Hippocampal formation (tissue), 2 donors: ENCODE measurements around the gene SLC6A8.
"Not testable (repeated sequence)": the region's sequence is repeated elsewhere in the genome, so short reads cannot be mapped to it uniquely, and the experiment has no call there.

Experiments used
- DNase-seq, 2 donors: peaks; one replicate each; lab custom pipeline; 2025; lab: John Stamatoyannopoulos, UW

The SLC6A8 gene

DNA sequence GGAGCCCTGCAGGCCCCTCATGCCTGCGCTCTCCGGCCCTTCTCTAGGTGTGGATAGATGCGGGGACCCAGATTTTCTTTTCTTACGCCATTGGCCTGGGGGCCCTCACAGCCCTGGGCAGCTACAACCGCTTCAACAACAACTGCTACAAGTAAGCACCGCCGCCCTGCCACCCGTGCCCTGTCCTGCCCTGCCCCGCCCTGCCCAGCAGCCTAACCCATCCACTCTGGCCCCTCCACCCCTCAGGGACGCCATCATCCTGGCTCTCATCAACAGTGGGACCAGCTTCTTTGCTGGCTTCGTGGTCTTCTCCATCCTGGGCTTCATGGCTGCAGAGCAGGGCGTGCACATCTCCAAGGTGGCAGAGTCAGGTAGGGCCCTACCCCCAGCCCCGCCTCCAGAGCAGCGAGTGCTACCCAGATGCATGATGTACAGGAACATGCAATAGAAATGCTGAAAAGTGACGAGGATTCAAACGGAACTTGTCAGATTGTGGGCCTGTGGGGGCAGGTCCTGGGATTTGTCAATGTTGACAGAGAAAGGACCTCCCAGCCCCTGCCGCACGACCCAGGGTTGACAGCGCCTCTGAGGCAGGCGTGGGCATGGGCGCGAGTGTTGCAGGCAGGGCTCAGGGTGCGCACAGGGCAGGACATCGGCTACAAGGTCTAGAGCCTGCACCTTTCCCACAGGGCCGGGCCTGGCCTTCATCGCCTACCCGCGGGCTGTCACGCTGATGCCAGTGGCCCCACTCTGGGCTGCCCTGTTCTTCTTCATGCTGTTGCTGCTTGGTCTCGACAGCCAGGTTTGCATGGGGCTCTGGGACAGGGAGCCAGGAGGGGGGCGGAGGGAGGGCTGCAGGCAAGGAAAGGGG, 5.7 kb downstream of the SLC6A8 start:
- DNase-seq, result no peak

GRCh38 chrX:153694256-153694655, 6.5 kb downstream of the SLC6A8 start:
- DNase-seq, result not testable (repeated sequence)

DNA sequence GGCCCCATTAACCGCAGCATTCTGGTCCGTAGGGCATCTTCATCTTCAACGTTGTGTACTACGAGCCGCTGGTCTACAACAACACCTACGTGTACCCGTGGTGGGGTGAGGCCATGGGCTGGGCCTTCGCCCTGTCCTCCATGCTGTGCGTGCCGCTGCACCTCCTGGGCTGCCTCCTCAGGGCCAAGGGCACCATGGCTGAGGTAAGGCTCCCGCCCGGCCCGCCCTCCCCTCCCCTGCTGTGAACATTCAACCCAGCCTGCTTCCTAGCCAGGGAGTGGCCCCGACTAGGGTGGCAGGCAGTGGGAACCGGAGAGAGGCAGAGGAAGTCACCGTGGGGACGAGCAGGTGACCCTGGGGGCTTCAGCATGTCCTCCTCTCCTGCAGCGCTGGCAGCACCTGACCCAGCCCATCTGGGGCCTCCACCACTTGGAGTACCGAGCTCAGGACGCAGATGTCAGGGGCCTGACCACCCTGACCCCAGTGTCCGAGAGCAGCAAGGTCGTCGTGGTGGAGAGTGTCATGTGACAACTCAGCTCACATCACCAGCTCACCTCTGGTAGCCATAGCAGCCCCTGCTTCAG, 7.1 kb downstream of the SLC6A8 start:
- DNase-seq, result no peak

GRCh38 chrX:153696100-153696499, 8.4 kb downstream of the SLC6A8 start:
- no peak for DNase-seq

- DNase-seq, result not testable (repeated sequence)
Measured at GRCh38 chrX:153696538-153696937, 8.8 kb downstream of the SLC6A8 start.

- DNase-seq, result not testable (repeated sequence)
Measured at GRCh38 chrX:153696986-153697722, 9.4 kb downstream of the SLC6A8 start.

DNA sequence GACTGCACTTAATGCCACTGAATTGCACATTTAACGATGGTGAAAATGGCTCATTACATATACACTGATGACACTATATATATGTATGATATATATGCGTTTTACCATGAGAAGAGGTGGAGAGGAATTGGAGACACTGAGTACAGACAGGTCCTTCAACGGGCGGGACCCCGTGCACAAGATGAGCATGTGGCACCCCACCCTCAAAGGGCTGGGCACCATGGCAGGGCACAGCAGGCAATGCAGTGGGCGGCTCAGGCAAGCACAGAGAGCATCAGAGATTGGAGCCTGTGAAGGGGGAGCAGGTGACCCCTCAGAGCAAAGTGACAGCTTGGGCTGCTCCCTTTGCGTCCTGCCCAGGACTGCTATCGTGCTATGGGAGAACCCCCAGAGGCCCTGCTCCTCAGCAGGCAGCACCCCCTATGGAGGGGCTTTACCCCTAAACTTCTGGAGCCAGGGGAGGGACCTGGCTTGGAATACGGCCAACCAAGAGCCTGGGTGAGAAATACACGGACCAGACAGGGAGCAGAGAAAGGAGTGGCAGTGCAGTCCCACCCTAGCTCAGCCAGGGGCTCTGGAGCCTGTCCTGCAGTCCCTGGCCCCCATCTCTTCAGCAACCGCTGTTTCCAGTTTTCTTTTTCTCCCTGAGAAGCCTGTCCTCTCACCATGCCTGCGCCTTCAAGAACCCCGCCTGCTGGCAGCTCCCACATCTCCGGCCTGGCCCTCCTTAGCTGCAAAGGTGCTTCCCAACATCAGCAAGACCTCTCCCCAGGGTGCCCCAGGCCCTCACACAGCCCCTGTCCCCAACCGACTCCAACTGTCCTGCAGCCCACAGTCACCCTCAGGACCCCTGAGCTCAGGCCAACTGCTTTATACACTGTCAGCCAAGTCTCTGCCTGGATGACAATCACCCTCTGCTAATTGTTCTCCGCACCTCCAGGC, 10.5 kb downstream of the SLC6A8 start:
- no peak for DNase-seq

GRCh38 chrX:153699210-153699783, 11.6 kb downstream of the SLC6A8 start:
- DNase-seq, result not testable (repeated sequence)

DNA sequence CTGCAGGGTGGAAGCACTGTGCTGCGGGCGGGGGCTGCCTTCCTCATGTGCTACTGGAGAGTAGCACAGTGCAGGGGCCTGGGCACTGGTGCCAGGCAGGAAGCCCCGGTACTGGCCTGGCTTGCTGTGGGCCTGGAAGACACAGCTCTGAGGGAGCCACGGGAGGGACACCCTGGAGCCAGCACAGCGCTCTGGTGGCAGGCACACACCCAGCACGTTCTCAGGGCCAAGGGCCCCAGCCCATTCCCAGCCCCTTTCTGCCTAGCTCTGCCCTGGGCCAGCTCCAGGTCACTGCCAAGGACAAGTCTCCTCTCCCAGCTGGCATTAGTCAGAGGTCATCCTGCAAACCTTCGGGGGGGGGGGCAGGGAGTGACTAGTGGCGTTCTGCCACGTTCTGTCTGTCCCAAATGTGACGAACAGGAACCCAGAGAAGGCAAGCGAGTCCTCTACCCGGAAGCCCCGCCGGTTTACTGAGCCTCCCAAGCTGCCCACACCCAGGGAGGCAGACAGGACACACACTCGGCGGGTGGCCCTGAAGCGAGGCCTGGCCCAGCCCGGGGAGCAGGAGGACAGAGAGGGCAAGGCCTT, 12.2 kb downstream of the SLC6A8 start:
- DNase-seq, result not testable (repeated sequence)

- DNase-seq, result no peak
Measured at GRCh38 chrX:153700376-153700945, 12.7 kb downstream of the SLC6A8 start.

GRCh38 chrX:153700967-153701366, 13.2 kb downstream of the SLC6A8 start:
- DNase-seq, result no peak

DNA sequence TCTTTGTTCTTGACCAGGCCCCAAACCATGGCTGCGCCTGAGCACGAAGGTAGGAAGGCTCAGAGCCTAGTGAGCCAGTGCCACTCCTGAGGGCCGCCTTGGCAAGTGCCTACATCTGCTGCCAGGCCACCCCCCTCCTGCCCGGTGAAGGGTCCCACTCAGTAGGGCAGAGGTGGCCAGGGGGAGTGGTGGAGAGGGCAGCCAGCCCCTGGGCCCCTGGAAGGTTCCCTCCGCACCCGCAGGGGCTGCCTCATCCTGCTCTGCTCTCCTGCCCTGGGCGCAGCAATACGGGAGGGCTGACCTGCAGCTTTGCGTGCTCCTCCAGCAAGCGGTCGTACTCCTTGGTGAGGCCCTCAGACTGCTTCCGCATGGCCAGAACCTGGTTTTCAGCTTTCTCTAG, 14.0 kb downstream of the SLC6A8 start:
- no peak for DNase-seq

- no peak for DNase-seq
Measured at GRCh38 chrX:153702336-153703035, 14.8 kb downstream of the SLC6A8 start.

GRCh38 chrX:153703036-153703370, 15.3 kb downstream of the SLC6A8 start:
- DNase-seq, result no peak

DNA sequence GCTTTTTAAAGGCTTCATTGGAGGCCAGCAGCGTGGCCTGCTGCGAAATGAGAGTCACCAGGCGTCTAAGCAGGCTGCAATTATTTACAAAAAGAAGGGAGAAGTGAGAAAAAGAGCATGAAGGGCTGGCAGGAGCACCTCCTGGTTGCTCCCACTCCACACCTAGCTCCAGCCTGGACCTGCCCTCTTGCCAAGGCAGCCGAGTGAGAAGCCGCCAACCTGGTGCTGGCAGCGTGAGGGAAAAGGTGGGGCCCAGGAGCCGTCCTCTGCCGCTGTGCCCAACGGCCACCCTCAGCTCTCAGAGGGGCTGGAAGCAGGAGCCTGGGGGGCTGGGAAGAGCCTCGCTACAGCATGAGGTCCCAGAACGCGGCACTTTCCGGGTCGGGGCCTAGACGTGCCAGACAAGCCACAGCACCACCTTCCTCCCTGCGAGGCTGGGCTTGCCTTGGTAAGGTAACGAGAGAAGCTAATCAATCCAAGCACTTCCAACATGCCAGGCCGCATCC, 16.3 kb downstream of the SLC6A8 start:
- DNase-seq, result no peak

DNA sequence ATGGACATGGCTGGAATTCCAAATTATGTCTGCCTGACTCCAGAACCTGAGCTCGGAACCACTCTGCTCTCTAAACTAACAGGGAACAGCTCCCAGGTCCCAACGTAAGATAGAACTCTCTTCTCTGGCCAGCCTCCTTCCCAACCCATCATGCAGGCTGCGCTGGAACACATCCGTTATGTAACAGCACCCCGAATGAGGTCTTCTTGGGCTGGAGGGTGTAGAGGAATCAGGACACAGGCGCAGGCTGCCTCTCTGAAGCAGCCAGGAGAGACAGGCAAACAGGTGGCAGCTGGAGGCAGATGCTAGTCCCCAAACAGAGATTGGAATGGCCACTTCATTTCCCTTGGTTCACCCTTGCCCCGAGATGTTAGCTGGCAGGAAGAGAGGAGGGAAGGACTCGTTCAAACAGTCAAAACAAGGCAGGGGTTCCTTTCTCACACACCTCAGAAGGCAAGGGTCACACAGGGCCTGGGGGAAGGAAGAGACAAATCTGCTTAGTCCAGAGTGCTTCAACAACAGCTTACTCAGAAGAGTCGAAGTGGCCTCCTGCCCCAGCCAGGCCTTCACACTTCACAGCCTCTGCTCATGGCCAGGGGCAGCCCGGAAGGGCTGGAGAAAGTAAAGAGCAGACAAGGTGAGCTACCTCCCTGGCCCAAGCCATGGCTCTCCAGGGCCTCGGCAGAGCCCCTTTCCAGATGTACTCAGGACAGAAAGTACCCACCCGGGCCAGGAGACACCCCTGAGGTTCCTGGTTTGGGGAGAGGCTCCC, 17.1 kb downstream of the SLC6A8 start:
- not testable (repeated sequence) for DNase-seq

GRCh38 chrX:153705403-153706060, 17.8 kb downstream of the SLC6A8 start:
- not testable (repeated sequence) for DNase-seq

DNA sequence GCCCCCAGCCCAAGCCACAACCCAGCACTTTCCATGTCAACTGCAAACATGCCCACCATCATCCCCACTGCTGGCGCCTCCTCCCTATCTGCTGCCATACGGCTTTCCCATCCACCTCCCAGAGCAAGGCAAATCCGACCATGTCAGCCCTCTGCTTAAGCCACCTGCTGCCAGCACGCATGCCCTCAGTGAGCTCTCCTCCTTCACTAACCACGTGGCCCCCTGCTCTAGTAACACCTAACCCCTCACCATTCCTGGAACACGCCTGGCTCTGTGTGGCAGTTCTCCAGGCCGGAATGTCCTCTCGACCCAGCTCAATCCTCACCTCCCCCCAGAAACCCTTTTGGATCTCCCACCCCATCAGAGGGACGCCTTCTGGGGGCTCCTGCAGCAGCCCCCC, 19.1 kb downstream of the SLC6A8 start:
- DNase-seq, result no peak
